Endothelial cell (in vitro differentiated cells): ENCODE results near the gene FOXQ1. TPM values are rescaled to one million over a fixed set of nuclear protein-coding genes. Genes with fewer than 3 reads are reported as not detected.
"Not testable (repeated sequence)": the region's sequence is repeated elsewhere in the genome, so short reads cannot be mapped to it uniquely, and the experiment has no call there.

Source experiments
- DNase-seq: peaks from one replicate; pipeline ENCODE4 v3.0.0; 2021; ENCODE audit warnings: low spot score
- H3K27ac Mint-ChIP-seq: one replicate; pipeline ENCODE4 v1.8.0; 2021; ENCODE audit warnings: mixed read lengths, inconsistent platforms; ENCODE audit not compliant: unreplicated experiment
- H3K27me3 Mint-ChIP-seq: one replicate; pipeline ENCODE4 v1.8.0; 2021; ENCODE audit warnings: mild to moderate bottlenecking, moderate library complexity, mixed read lengths, inconsistent platforms; ENCODE audit not compliant: unreplicated experiment
- H3K36me3 Mint-ChIP-seq: one replicate; pipeline ENCODE4 v1.8.0; 2021; ENCODE audit warnings: mild to moderate bottlenecking, low read depth, mixed read lengths, inconsistent platforms; ENCODE audit not compliant: unreplicated experiment
- H3K4me1 Mint-ChIP-seq: one replicate; pipeline ENCODE4 v1.8.0; 2021; ENCODE audit warnings: mild to moderate bottlenecking, mixed read lengths, inconsistent platforms; ENCODE audit not compliant: unreplicated experiment
- H3K4me3 Mint-ChIP-seq: one replicate; pipeline ENCODE4 v1.8.0; 2021; ENCODE audit warnings: mild to moderate bottlenecking, mixed read lengths, inconsistent platforms; ENCODE audit not compliant: unreplicated experiment
- H3K9me3 Mint-ChIP-seq: one replicate; pipeline ENCODE4 v1.8.0; 2021; ENCODE audit warnings: mixed read lengths, inconsistent platforms; ENCODE audit not compliant: unreplicated experiment
- CTCF ChIP-seq: fragments of 200-600 bp; sonication (generic); IDR thresholded peaks from one replicate; pipeline ENCODE4 v1.5.0; 2021; ENCODE audit warnings: antibody characterized with exemption; ENCODE audit not compliant: unreplicated experiment
- total RNA-seq: library from RNA; stranded (reverse); fragmentation: NEBNext Ultra II Directional; extraction: Animal tissue kit (Norgen Biotek cat#: 25700); gene quantifications from one replicate; pipeline ENCODE4 v1.2.1, GENCODE V29; 2021; ENCODE audit not compliant: unreplicated experiment

The FOXQ1 gene
- total RNA-seq, 1 donor from 2014 or later = 0.67 TPM

GRCh38 chr6:1347161-1347560 lies 35.3 kb downstream of the FOXQ1 start:
- H3K4me1 Mint-ChIP-seq = peaks cover 15% of the 10 kb centered on the region
- H3K36me3 Mint-ChIP-seq = peaks cover 7% of the 10 kb centered on the region
- H3K27me3 Mint-ChIP-seq = peaks cover 1% of the 10 kb centered on the region
- no peak for TF ChIP-seq CTCF
- no peak overlapping the region for H3K4me3 Mint-ChIP-seq
- no peak for DNase-seq
- H3K9me3 Mint-ChIP-seq = peaks cover 13% of the 10 kb centered on the region
- no peak overlapping the region for H3K27ac Mint-ChIP-seq

- no peak overlapping the region for H3K4me3 Mint-ChIP-seq
- H3K4me1 Mint-ChIP-seq = peaks cover 15% of the 10 kb centered on the region
- H3K9me3 Mint-ChIP-seq = peaks cover 13% of the 10 kb centered on the region
- no peak for TF ChIP-seq CTCF
- H3K27ac Mint-ChIP-seq = peak overlapping the region; percentile 28
- peaks cover 1% of the 10 kb centered on the region for H3K27me3 Mint-ChIP-seq
- DNase-seq = peak; percentile 20
- peaks cover 7% of the 10 kb centered on the region for H3K36me3 Mint-ChIP-seq
Observed at GRCh38 chr6:1348675-1349074, 36.8 kb downstream of the FOXQ1 start.

- H3K4me3 Mint-ChIP-seq = no peak overlapping the region
- no peak overlapping the region for H3K27ac Mint-ChIP-seq
- peaks cover 1% of the 10 kb centered on the region for H3K27me3 Mint-ChIP-seq
- H3K9me3 Mint-ChIP-seq = peaks cover 13% of the 10 kb centered on the region
- peaks cover 7% of the 10 kb centered on the region for H3K36me3 Mint-ChIP-seq
- TF ChIP-seq CTCF = no peak
- no peak for DNase-seq
- H3K4me1 Mint-ChIP-seq = peaks cover 15% of the 10 kb centered on the region
Observed at GRCh38 chr6:1349655-1350054, 37.8 kb downstream of the FOXQ1 start.

- H3K4me1 Mint-ChIP-seq = peaks cover 15% of the 10 kb centered on the region
- TF ChIP-seq CTCF = no peak
- H3K36me3 Mint-ChIP-seq = peaks cover 7% of the 10 kb centered on the region
- H3K27me3 Mint-ChIP-seq = peaks cover 1% of the 10 kb centered on the region
- peaks cover 13% of the 10 kb centered on the region for H3K9me3 Mint-ChIP-seq
- no peak for DNase-seq
- no peak overlapping the region for H3K27ac Mint-ChIP-seq
- peak overlapping the region; percentile 29 for H3K4me3 Mint-ChIP-seq
Observed at GRCh38 chr6:1351381-1352008, 39.6 kb downstream of the FOXQ1 start.

GRCh38 chr6:1355068-1355467 lies 43.2 kb downstream of the FOXQ1 start:
- not testable (repeated sequence) for H3K4me3 Mint-ChIP-seq, H3K27ac Mint-ChIP-seq, H3K36me3 Mint-ChIP-seq, H3K27me3 Mint-ChIP-seq, H3K4me1 Mint-ChIP-seq, DNase-seq
- peaks cover 13% of the 10 kb centered on the region for H3K9me3 Mint-ChIP-seq

GRCh38 chr6:1361717-1362116 lies 49.8 kb downstream of the FOXQ1 start:
- H3K4me1 Mint-ChIP-seq = peaks cover 21% of the 10 kb centered on the region
- not testable (repeated sequence) for H3K9me3 Mint-ChIP-seq, H3K36me3 Mint-ChIP-seq, H3K4me3 Mint-ChIP-seq, H3K27me3 Mint-ChIP-seq, H3K27ac Mint-ChIP-seq, DNase-seq
